Sigmoid colon (tissue), 7 donors: Measurements from ENCODE around the gene SIGLEC9. TPM values are rescaled to one million over a fixed set of nuclear protein-coding genes. Genes with fewer than 3 reads are reported as not detected.

Source experiments
- DNase-seq: peaks from one replicate; pipeline ENCODE4 v3.0.0-alpha.2; 2019
- H3K27ac ChIP-seq, 4 donors: fragments of 200-600 bp; sonication (generic); one replicate each; pipeline ENCODE4 v1.5.1; 2016 to 2019; ENCODE audit warnings: mild to moderate bottlenecking in 1 of 4
- H3K27me3 ChIP-seq, 3 donors: fragments of 200-600 bp; sonication (generic); one replicate each; pipeline ENCODE4 v1.5.1; 2019; ENCODE audit warnings: mild to moderate bottlenecking in 1 of 3
- H3K36me3 ChIP-seq, 4 donors: fragments of 200-600 bp; sonication (generic); one replicate each; pipeline ENCODE4 v1.5.1; 2016 to 2019
- H3K4me1 ChIP-seq, 4 donors: fragments of 200-600 bp; sonication (generic); one replicate each; pipeline ENCODE4 v1.5.1; 2017 to 2019
- H3K4me3 ChIP-seq, 4 donors: fragments of 200-600 bp; sonication (generic); one replicate each; pipeline ENCODE4 v1.5.1; 2017 to 2019; ENCODE audit warnings: mild to moderate bottlenecking in 2 of 4, moderate library complexity in 1 of 4
- H3K9me3 ChIP-seq, 4 donors: fragments of 200-600 bp in 3 of 4; sonication (generic) in 3 of 4; one replicate each; pipeline versions ENCODE4 v1.5.1 to v1.6.1; 2013 to 2019
- EP300 ChIP-seq, 4 donors: sonication (generic); formaldehyde crosslinking; IDR thresholded peaks; one replicate each; pipeline ENCODE4 v1.6.1; 2017; ENCODE audit warnings: antibody characterized with exemption in 4 of 4
- POLR2A ChIP-seq, 2 donors: fragments of 450-650 bp; IDR thresholded peaks; one replicate each; pipeline ENCODE4 v1.6.1; 2016; ENCODE audit warnings: antibody characterized with exemption in 2 of 2, mild to moderate bottlenecking in 2 of 2, moderate library complexity in 2 of 2
- POLR2AphosphoS5 ChIP-seq, 4 donors: sonication (generic); formaldehyde crosslinking; IDR thresholded peaks; one replicate each; pipeline ENCODE4 v1.6.1; 2017; ENCODE audit warnings: antibody characterized with exemption in 4 of 4
- WGBS, 2 donors: extraction: QIAGEN DNeasy Blood & Tissue Kit; methylation state at CpG; one replicate each; pipeline ENCODE4 v1.1.7; 2013; 5-methylcytosine and 5-hydroxymethylcytosine counted together
- intact Hi-C: fragments of 100-400 bp; cut with DNase I; formaldehyde crosslinking; loops from one replicate; pipeline ENCODE4 v1.15.1; 2023
- polyA plus RNA-seq, 3 donors: library from polyadenylated mRNA; stranded (reverse); fragments of 200-250 nt; gene quantifications; one replicate each; pipeline ENCODE4 v1.2.3, GENCODE V29; 2013
- total RNA-seq, 4 donors: library from RNA; depleted of rRNA; stranded (reverse); fragments of >200 nt; gene quantifications; one replicate each; pipeline ENCODE4 v1.1.0, GENCODE V29; 2016
- TF ChIP-seq, protein P1 (sequence below), 4 experiments: fragments of 450-650 bp in 3 of 4; fragments of 200-600 bp in 1 of 4; IDR thresholded peaks; one replicate each; pipeline ENCODE4 v1.5.1; 2016 to 2019; ENCODE audit warnings: antibody characterized with exemption in 4 of 4, mild to moderate bottlenecking in 3 of 4, moderate library complexity in 2 of 4
- donor health status: healthy with polysubstance abuse.
- donor health status: Bipolar disorder and iron deficiency.
- donor health status: healthy.

The SIGLEC9 gene
- total and polyA plus RNA-seq, 7 donors = 2.4 to 9.5 (median 5.4) TPM

DNA sequence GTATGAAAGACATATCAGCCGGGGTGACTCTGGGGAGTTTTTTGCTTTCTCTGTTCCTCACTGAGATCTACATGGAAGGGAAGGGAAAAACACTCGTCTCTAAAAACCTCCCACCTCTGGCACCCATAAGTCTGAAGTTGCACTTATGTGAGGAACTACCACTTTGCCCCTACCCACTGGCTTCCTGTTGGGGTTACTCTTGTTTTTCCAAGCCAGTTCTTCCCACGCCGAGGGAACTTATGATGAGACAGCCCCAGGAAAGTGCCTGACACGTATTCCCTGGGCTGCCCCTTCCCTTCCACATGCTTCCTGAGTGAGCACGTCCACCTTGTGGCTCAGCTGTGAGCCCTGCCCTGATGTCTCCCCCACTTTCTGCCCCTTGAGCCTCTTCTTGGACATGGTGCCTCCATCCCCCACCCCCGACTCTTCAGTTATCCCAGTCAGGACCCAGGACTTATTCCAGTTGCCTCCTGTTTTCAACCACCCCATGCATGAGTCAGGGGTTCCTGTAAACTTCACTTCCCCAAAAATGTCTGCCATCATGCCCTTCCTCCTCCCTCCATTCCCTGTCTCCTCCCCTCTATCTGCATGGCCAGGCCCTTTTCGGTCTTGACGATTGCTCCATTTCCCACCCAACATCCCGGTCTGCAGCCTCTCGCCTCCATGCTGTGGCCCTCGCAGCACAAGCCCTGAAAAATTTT, 12.3 kb downstream of the SIGLEC9 start:
- Histone ChIP-seq H3K4me1 (no peaks in the 10 kb centered on the region), H3K36me3 (no peaks in the 10 kb centered on the region), H3K27me3 (peaks cover 0 to 30% (median 5%) of the 10 kb centered on the region in 3 donors), H3K9me3 (no peaks in the 10 kb centered on the region), H3K4me3 (no peak overlapping the region), H3K27ac (peak overlapping the region in 3 of 4 donors; percentile 39 to 57 (median 49))
- DNase-seq = peak; percentile 60
- intact Hi-C loops = no loop called here
- WGBS, 2 donors = 59 to 75% methylated on average over 12 of the region's 12 CpGs
- TF ChIP-seq EP300 (IDR thresholded peaks at IDR 0.05) = no peak
- no peak for TF ChIP-seq POLR2A (IDR thresholded peaks at IDR 0.05)
- TF ChIP-seq POLR2AphosphoS5 (IDR thresholded peaks at IDR 0.05) = no peak
- TF ChIP-seq, protein P1, sequence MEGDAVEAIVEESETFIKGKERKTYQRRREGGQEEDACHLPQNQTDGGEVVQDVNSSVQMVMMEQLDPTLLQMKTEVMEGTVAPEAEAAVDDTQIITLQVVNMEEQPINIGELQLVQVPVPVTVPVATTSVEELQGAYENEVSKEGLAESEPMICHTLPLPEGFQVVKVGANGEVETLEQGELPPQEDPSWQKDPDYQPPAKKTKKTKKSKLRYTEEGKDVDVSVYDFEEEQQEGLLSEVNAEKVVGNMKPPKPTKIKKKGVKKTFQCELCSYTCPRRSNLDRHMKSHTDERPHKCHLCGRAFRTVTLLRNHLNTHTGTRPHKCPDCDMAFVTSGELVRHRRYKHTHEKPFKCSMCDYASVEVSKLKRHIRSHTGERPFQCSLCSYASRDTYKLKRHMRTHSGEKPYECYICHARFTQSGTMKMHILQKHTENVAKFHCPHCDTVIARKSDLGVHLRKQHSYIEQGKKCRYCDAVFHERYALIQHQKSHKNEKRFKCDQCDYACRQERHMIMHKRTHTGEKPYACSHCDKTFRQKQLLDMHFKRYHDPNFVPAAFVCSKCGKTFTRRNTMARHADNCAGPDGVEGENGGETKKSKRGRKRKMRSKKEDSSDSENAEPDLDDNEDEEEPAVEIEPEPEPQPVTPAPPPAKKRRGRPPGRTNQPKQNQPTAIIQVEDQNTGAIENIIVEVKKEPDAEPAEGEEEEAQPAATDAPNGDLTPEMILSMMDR (IDR thresholded peaks at IDR 0.05) = no peak

DNA sequence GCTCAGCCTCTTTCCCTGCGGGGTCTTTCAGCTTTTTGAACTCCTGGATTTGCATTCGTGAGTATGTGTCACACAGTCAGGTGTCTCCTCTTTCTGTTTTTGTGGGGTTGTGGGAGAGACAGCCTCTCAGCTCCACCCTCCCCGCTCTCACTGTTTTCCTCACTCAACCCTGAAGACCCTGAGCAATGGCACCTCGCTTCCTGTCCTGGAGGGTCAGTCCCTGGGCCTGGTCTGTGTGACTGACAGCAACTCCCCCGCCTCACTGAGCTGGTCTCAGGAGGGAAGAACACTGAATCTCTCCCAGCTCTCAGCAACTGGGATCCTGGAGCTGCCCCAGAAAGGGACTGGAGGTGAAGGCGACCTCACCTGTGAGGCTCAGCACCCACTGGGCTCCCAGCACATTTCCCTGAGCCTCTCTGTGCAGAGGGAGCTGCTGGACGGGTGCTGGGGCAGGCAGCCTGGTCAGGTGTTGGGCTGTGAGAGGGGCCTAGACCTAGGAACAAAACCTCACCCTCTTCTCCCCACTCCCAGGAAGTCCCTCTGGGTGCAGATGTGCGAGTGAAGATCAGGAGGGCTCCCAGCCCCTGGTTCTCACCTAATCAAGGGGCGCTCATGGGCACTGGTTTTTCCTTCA, 13.2 kb downstream of the SIGLEC9 start:
- Histone ChIP-seq H3K36me3 (no peaks in the 10 kb centered on the region), H3K27me3 (peaks cover 0 to 36% (median 5%) of the 10 kb centered on the region in 3 donors), H3K4me3 (no peak overlapping the region), H3K27ac (peak overlapping the region; percentile 31 to 57 (median 44)), H3K9me3 (no peaks in the 10 kb centered on the region), H3K4me1 (no peaks in the 10 kb centered on the region)
- intact Hi-C loops = no loop called here
- DNase-seq = no peak
- TF ChIP-seq EP300 (IDR thresholded peaks at IDR 0.05) = no peak
- no peak for TF ChIP-seq POLR2A (IDR thresholded peaks at IDR 0.05)
- no peak for TF ChIP-seq POLR2AphosphoS5 (IDR thresholded peaks at IDR 0.05)
- TF ChIP-seq, protein P1 (IDR thresholded peaks at IDR 0.05) = no peak
- 68 to 76% methylated on average over 9 of the region's 9 CpGs for WGBS, 2 donors

DNA sequence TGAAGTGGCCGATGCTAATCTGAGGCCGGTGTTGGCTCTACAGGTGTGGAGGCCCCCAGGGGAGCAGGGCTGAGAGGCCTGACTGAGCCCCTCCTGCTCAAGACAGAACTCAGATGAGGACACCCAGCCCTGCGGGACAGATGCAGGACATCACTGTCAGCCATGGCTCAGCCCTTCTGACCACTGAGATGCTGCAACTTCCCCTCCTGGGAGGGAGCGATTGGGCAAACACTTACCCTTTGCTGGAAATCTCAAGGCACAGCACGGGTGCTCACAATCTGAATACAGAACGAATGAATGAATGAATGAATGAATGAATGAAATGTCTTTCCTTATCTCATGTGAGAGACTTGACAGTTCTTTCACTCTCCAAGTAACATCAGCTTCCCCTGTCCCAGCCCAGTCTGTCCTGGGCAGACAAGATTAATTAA, 13.9 kb downstream of the SIGLEC9 start:
- DNase-seq = peak; percentile 73
- Histone ChIP-seq H3K27me3 (peaks cover 0 to 38% (median 5%) of the 10 kb centered on the region in 3 donors), H3K4me3 (no peak overlapping the region), H3K36me3 (no peaks in the 10 kb centered on the region), H3K27ac (peak overlapping the region in 2 of 4 donors; percentile 39 to 57), H3K9me3 (no peaks in the 10 kb centered on the region), H3K4me1 (no peaks in the 10 kb centered on the region)
- intact Hi-C loops = no loop called here
- 59 to 74% methylated on average over 6 of the region's 6 CpGs for WGBS, 2 donors
- TF ChIP-seq POLR2AphosphoS5 (IDR thresholded peaks at IDR 0.05) = peak in 2 of 4 donors; percentile 17 to 43
- no peak for TF ChIP-seq POLR2A (IDR thresholded peaks at IDR 0.05)
- TF ChIP-seq EP300 (IDR thresholded peaks at IDR 0.05) = no peak
- TF ChIP-seq, protein P1 (IDR thresholded peaks at IDR 0.05) = no peak

DNA sequence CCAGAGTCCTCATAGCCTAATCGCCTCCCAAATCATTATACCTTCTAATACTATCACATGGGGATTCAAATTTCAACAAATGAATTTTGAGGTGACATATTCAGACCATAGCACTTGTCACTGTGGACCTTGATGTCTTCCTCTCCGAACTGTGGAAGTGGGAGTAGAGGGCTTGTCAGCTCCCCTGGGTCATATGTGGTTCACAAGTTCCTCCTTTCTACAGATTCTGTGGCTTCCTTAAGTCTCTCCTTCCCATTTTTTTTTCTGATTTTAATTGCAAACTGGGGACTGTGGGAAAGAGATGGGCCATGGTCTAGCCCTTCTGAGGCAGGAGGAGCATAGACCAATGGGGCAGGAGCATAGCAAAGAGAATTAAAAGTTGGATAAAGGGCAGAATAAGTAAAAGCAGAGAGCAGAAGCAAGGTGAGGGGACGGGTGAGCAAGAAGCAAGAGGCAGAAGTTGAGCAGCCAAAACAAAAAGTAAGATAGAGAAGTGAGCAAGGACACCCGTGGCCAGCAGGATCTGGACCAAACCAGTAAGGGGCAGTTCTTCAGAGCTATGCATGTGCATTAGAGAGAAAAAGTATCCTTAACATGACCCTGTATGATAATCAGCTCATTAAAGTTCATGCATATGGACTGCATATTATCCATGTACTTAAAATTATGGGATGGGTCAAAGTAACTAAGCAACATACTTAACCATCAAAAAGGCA, 14.8 kb downstream of the SIGLEC9 start:
- no peak for DNase-seq
- no peaks in the 10 kb centered on the region for H3K9me3 ChIP-seq
- TF ChIP-seq POLR2A (IDR thresholded peaks at IDR 0.05) (no peak), EP300 (IDR thresholded peaks at IDR 0.05) (no peak)
- TF ChIP-seq, protein P1 (IDR thresholded peaks at IDR 0.05) = no peak
- H3K36me3 ChIP-seq = no peaks in the 10 kb centered on the region
- H3K4me1 ChIP-seq = no peaks in the 10 kb centered on the region
- peak overlapping the region in 3 of 4 donors; percentile 6 to 28 (median 20) for H3K27ac ChIP-seq
- H3K27me3 ChIP-seq = peaks cover 0 to 44% (median 5%) of the 10 kb centered on the region in 3 donors
- intact Hi-C loops = no loop called here
- H3K4me3 ChIP-seq = no peak overlapping the region
- WGBS, 2 donors = 48 to 67% methylated on average over 4 of the region's 4 CpGs
